IPS-15b (cell line): Measurements from ENCODE around the gene RBM47.
"Not testable (repeated sequence)": the region's sequence is repeated elsewhere in the genome, so short reads cannot be mapped to it uniquely, and the experiment has no call there.

ENCODE experiments used
- H3K27me3 ChIP-seq: one replicate; pipeline ENCODE4 v1.6.1; 2013; ENCODE audit warnings: low read length; ENCODE audit not compliant: control insufficient read depth, insufficient read depth
- H3K36me3 ChIP-seq: one replicate; pipeline ENCODE4 v1.6.1; 2013; ENCODE audit warnings: low read length; ENCODE audit not compliant: control insufficient read depth, insufficient read depth
- H3K4me1 ChIP-seq: one replicate; pipeline ENCODE4 v1.6.1; 2013; ENCODE audit warnings: mild to moderate bottlenecking, low read length; ENCODE audit not compliant: control insufficient read depth, insufficient read depth
- H3K4me3 ChIP-seq: one replicate; pipeline ENCODE4 v1.5.1; 2013; ENCODE audit warnings: low read depth, low read length
- H3K9ac ChIP-seq: one replicate; pipeline ENCODE4 v1.6.1; 2013; ENCODE audit warnings: low read depth, mild to moderate bottlenecking, low read length
- H3K9me3 ChIP-seq: one replicate; pipeline ENCODE4 v1.6.1; 2013; ENCODE audit warnings: mild to moderate bottlenecking, low read length; ENCODE audit not compliant: control insufficient read depth, insufficient read depth

Gene RBM47

GRCh38 chr4:40421839-40422708, 207.6 kb downstream of the RBM47 start:
- Histone ChIP-seq H3K36me3 (peaks cover 6% of the 10 kb centered on the region), H3K4me3 (no peak overlapping the region), H3K9me3 (no peaks in the 10 kb centered on the region), H3K9ac (no peak overlapping the region), H3K4me1 (no peaks in the 10 kb centered on the region), H3K27me3 (no peaks in the 10 kb centered on the region)

- H3K9ac ChIP-seq = no peak overlapping the region
- H3K4me3 ChIP-seq = no peak overlapping the region
Observed at GRCh38 chr4:40419231-40419912, 210.3 kb downstream of the RBM47 start.

GRCh38 chr4:40418430-40419230, 211.0 kb downstream of the RBM47 start:
- no peaks in the 10 kb centered on the region for H3K9me3 ChIP-seq
- no peak overlapping the region for H3K4me3 ChIP-seq
- no peaks in the 10 kb centered on the region for H3K27me3 ChIP-seq
- no peaks in the 10 kb centered on the region for H3K36me3 ChIP-seq
- H3K4me1 ChIP-seq = no peaks in the 10 kb centered on the region
- H3K9ac ChIP-seq = no peak overlapping the region

More at GRCh38 chr4:40419231-40419912, 210.3 kb downstream of the RBM47 start:
- Histone ChIP-seq H3K4me1 (no peaks in the 10 kb centered on the region), H3K36me3 (no peaks in the 10 kb centered on the region), H3K9me3 (no peaks in the 10 kb centered on the region), H3K27me3 (no peaks in the 10 kb centered on the region)

DNA sequence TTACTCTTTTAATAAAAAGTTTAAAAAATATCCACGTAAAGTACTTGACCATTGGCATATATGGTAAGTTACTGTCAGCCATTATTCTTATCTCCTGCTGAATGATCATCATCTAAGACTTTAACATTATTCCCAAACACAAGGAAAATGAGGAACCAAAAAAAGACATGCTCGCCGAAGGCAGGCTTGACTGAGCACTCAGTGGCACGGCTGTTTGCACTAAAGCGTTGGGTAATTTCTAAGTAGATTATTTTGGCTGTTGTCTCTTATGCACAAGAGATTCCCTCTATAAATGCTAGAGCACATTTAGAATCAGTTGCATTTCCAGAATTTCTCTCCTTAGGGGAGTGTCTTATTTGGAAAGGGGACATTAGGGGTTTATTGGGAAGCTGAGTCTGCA, 211.7 kb downstream of the RBM47 start:
- Histone ChIP-seq H3K9ac (no peak overlapping the region), H3K9me3 (no peaks in the 10 kb centered on the region), H3K27me3 (no peaks in the 10 kb centered on the region), H3K36me3 (no peaks in the 10 kb centered on the region), H3K4me3 (no peak overlapping the region), H3K4me1 (no peaks in the 10 kb centered on the region)

GRCh38 chr4:40414673-40415072, 215.0 kb downstream of the RBM47 start:
- Histone ChIP-seq H3K4me3 (no peak overlapping the region), H3K27me3 (no peaks in the 10 kb centered on the region), H3K9ac (no peak overlapping the region), H3K36me3 (no peaks in the 10 kb centered on the region), H3K9me3 (no peaks in the 10 kb centered on the region), H3K4me1 (no peaks in the 10 kb centered on the region)

- Histone ChIP-seq H3K9ac (no peak overlapping the region), H3K36me3 (no peaks in the 10 kb centered on the region), H3K27me3 (no peaks in the 10 kb centered on the region), H3K4me3 (no peak overlapping the region), H3K4me1 (no peaks in the 10 kb centered on the region), H3K9me3 (no peaks in the 10 kb centered on the region)
Observed at GRCh38 chr4:40412866-40413795, 216.5 kb downstream of the RBM47 start.

DNA sequence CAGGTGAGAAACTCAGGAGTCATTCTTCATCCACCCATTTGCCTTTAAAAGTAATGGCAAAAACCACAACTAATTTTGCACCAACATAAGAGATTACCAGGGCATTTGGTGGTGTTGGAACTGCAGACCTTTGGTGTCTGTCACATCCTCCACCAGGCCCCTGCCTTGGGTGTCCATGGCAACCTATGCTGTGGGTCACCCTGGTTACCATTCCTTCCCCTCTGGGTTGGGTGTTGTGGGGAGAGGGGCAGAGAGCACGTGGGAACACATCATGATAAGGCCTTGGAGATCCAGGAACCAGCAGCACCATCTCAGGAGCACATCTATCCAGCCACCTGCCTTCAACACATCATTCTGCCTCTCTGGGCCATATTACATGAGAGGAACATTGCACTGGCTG, 217.3 kb downstream of the RBM47 start:
- H3K9ac ChIP-seq = no peak overlapping the region
- no peaks in the 10 kb centered on the region for H3K9me3 ChIP-seq
- no peak overlapping the region for H3K4me3 ChIP-seq
- H3K36me3 ChIP-seq = no peaks in the 10 kb centered on the region
- no peaks in the 10 kb centered on the region for H3K4me1 ChIP-seq
- no peaks in the 10 kb centered on the region for H3K27me3 ChIP-seq

GRCh38 chr4:40409835-40410234, 219.8 kb downstream of the RBM47 start:
- Histone ChIP-seq H3K9me3 (no peaks in the 10 kb centered on the region), H3K4me3 (no peak overlapping the region), H3K27me3 (no peaks in the 10 kb centered on the region), H3K9ac (no peak overlapping the region), H3K4me1 (no peaks in the 10 kb centered on the region), H3K36me3 (no peaks in the 10 kb centered on the region)

DNA sequence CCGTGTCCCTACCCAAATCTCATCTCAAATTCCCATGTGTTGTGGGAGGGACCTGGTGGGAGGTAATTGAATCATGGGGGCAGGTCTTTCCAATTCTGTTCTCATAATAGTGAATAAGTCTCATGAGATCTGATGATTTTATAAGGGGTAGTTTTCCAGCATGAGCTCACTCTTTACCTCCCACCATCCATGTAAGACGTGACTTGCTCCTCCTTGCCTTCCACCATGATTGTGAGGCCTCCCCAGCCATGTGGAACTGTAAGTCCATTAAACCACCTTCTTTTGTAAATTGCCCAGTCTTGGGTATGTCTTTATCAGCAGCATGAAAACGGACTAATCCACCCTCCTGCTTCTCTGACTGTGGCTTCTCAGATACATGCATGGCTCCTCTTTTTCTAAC, 222.2 kb downstream of the RBM47 start:
- not testable (repeated sequence) for H3K9ac ChIP-seq, H3K4me3 ChIP-seq, H3K4me1 ChIP-seq, H3K27me3 ChIP-seq, H3K36me3 ChIP-seq, H3K9me3 ChIP-seq

GRCh38 chr4:40406340-40406739, 223.3 kb downstream of the RBM47 start:
- no peaks in the 10 kb centered on the region for H3K4me1 ChIP-seq
- H3K9me3 ChIP-seq = no peaks in the 10 kb centered on the region
- no peaks in the 10 kb centered on the region for H3K36me3 ChIP-seq
- no peak overlapping the region for H3K4me3 ChIP-seq
- no peaks in the 10 kb centered on the region for H3K27me3 ChIP-seq
- H3K9ac ChIP-seq = no peak overlapping the region

- H3K9ac ChIP-seq = no peak overlapping the region
- no peaks in the 10 kb centered on the region for H3K4me1 ChIP-seq
- no peaks in the 10 kb centered on the region for H3K36me3 ChIP-seq
- H3K9me3 ChIP-seq = no peaks in the 10 kb centered on the region
- H3K4me3 ChIP-seq = no peak overlapping the region
- no peaks in the 10 kb centered on the region for H3K27me3 ChIP-seq
Observed at GRCh38 chr4:40405193-40405592, 224.5 kb downstream of the RBM47 start.
